CD4-positive, alpha-beta T cell treated with Interleukin-6 at 100 ng/mL for 8 hours (primary cell): ENCODE data around the gene ARHGEF38.
"Not testable (repeated sequence)": the region's sequence is repeated elsewhere in the genome, so short reads cannot be mapped to it uniquely, and the experiment has no call there.

Source experiments
- DNase-seq: peaks from one replicate; pipeline ENCODE4 v3.0.0-alpha.2; 2020; ENCODE audit warnings: mixed read lengths, low spot score

ARHGEF38 gene

DNA sequence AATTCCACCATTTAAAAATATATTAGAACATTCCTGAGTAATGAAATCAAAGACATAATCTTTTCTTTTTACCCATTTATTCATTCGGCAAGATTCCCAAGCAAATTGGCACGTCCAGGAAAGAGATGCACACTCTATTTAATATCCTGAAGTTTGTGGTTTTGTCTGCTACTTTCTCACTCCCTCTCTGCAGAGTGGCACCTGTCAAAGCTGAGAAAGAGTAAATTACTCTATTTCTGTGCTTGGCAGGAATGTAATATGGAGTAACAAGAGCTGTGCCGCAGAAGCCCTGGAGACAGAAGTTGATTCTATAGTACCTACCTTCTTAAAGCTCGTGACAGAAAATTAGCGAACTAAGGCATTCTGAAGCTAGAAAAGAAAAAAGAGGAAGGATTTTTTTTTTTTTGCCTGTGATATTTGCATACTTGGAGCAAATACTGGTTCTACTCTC is 161.7 kb downstream of the ARHGEF38 start:
- DNase-seq, result no peak

DNA sequence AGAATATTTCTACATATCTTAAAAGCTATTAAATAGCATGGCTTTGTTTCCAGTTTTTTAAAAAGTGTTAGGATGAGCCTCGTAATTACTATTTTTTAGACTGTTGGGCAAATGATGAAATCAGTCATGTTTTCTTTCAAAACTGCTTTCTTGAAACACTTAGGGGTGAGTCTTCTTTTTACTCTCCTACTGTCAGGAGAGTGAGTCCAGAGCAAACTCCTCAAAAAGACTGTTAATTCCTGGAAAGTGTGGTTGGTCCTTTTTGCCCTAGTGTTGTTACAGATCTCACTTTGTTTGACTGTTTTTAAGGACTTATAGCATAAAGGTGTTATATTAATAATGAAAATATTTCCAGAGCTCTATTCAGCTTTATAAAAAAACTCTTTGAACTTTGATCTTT is 162.5 kb downstream of the ARHGEF38 start:
- DNase-seq, result no peak

DNA sequence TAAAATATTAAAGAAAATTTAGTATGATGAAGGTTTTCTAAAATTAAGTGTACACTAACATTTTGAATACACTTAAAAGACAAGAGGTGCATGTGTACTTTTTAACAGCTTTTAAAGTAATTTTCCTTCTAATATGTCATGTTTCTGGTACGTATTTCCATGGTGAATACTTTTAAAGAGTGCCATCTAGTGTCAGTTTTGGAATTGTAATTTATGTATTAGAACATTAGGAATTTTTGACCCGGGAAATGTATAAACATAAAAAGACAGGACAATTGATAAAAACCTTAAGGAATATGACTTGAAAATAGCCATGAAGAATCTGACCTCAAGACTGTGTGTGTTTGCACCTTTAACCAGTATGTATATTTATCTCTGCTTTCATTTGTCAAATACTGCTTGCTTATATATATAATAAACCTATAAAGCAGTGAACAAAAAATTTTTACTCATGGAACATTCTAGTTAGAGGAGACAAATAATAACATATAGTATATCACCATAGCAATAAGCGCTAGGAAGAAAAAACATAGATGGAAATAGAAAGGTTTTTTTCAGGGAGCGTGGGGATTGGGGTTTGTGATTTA is 163.4 kb downstream of the ARHGEF38 start:
- DNase-seq, result peak; percentile 2

- DNase-seq, result no peak
These were observed 166.8 kb downstream of the ARHGEF38 start for GRCh38 chr4:105719204-105719603.

GRCh38 chr4:105725623-105726022 is 173.2 kb downstream of the ARHGEF38 start:
- DNase-seq, result no peak

DNA sequence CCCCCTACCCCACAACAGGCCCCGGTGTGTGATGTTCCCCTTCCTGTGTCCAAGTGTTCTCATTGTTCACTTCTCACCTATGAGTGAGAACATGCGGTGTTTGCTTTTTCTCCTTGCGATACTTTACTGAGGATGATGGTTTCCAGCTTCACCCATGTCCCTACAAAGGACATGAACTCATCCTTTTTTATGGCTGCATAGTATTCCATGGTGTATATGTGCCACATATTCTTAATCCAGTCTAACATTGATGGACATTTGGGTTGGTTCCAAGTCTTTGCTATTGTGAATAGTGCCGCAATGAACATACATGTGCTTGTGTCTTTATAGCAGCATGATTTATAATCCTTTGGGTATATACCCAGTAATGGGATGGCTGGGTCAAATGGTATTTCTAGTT is 177.5 kb downstream of the ARHGEF38 start:
- not testable (repeated sequence) for DNase-seq
